GM23338 (cell line): ENCODE measurements around the gene KCNAB2.

Experiments
- CREB1 ChIP-seq: fragments of 250-450 bp; sonication (Bioruptor Pico); IDR thresholded peaks from 2 replicates; pipeline ENCODE4 v1.5.0; 2020; ENCODE audit warnings: low read depth, mild to moderate bottlenecking, moderate library complexity
- CTCF ChIP-seq, 2 experiments: fragments of 200-600 bp in 1 of 2; sonication (generic) in 1 of 2; conservative IDR thresholded peaks; 2 replicates each; pipeline versions ENCODE4 v1.5.1 to v1.6.1; 2016 to 2017; ENCODE audit warnings: antibody characterized with exemption in 2 of 2, low read depth in 2 of 2, mild to moderate bottlenecking in 2 of 2, moderate library complexity in 1 of 2
- ETS1 ChIP-seq: IDR thresholded peaks from 2 replicates; pipeline ENCODE4 v1.6.1; 2016; ENCODE audit warnings: antibody characterized with exemption
- EZH2 ChIP-seq: fragments of 200-600 bp; sonication (generic); IDR thresholded peaks from one replicate; pipeline ENCODE4 v1.8.0; 2017; ENCODE audit warnings: antibody characterized with exemption, mild to moderate bottlenecking, low read depth; ENCODE audit not compliant: unreplicated experiment
- EZH2phosphoT487 ChIP-seq: fragments of 200-600 bp; sonication (generic); IDR thresholded peaks from one replicate; pipeline ENCODE4 v1.8.1; 2018; ENCODE audit warnings: antibody characterized with exemption; ENCODE audit not compliant: unreplicated experiment
- JUNB ChIP-seq: IDR thresholded peaks from one replicate; pipeline ENCODE4 v1.6.1; 2016; ENCODE audit warnings: antibody characterized with exemption; ENCODE audit not compliant: unreplicated experiment
- NANOG ChIP-seq: IDR thresholded peaks from 2 replicates; pipeline ENCODE4 v1.6.1; 2016; ENCODE audit warnings: antibody characterized with exemption, borderline replicate concordance
- POLR2AphosphoS5 ChIP-seq: IDR thresholded peaks from 2 replicates; pipeline ENCODE4 v1.6.1; 2016; ENCODE audit warnings: antibody characterized with exemption, low read depth
- REST ChIP-seq: IDR thresholded peaks from one replicate; pipeline ENCODE4 v1.6.1; 2018; ENCODE audit warnings: antibody characterized with exemption; ENCODE audit not compliant: unreplicated experiment
- STAT1 ChIP-seq: IDR thresholded peaks from one replicate; pipeline ENCODE4 v1.6.1; 2016; ENCODE audit warnings: antibody characterized with exemption; ENCODE audit not compliant: unreplicated experiment
- ZNF114 ChIP-seq: fragments of 250-450 bp; sonication (Bioruptor Pico); IDR thresholded peaks from 2 replicates; pipeline ENCODE4 v1.5.0; 2020; ENCODE audit warnings: mild to moderate bottlenecking, moderate library complexity
- ZNF331 ChIP-seq: fragments of 250-450 bp; sonication (Bioruptor Pico); IDR thresholded peaks from 2 replicates; pipeline ENCODE4 v1.5.0; 2020; ENCODE audit warnings: low read depth, mild to moderate bottlenecking, moderate library complexity
- ZNF462 ChIP-seq: fragments of 250-450 bp; sonication (Bioruptor Pico); IDR thresholded peaks from 2 replicates; pipeline ENCODE4 v1.5.0; 2020; ENCODE audit warnings: mild to moderate bottlenecking, moderate library complexity

- TF ChIP-seq EZH2phosphoT487 (no peak), JUNB (no peak), REST (no peak), CTCF (conservative IDR thresholded peaks at IDR 0.05; ENCODE audit: low read depth in 2 of 2) (no peak), ZNF462 (CRISPR knock-in tag) (no peak), EZH2 (no peak), POLR2AphosphoS5 (no peak), CREB1 (CRISPR knock-in tag) (no peak), STAT1 (no peak), NANOG (no peak), ZNF114 (CRISPR knock-in tag) (no peak), ZNF331 (CRISPR knock-in tag) (no peak), ETS1 (no peak)
These were observed 5.7 kb downstream of the KCNAB2 start for GRCh38 chr1:6051423-6051822.
